Renal pelvis (tissue), 4 donors: ENCODE results near the gene MRPS9. TPM values are rescaled to one million over a fixed set of nuclear protein-coding genes. Genes with fewer than 3 reads are reported as not detected.

Source experiments
- DNase-seq: peaks from one replicate; pipeline ENCODE4 v3.0.0-alpha.2; 2013
- polyA plus RNA-seq, 3 donors: library from polyadenylated mRNA; unstranded; fragments of 120-200 nt; gene quantifications; one replicate each; pipeline ENCODE4 v1.2.1, GENCODE V29; 2013; ENCODE audit not compliant: insufficient read length in 3 of 3

Gene MRPS9
- polyA plus RNA-seq, 3 donors: 48.0 to 52.7 (median 49.9) TPM

DNA sequence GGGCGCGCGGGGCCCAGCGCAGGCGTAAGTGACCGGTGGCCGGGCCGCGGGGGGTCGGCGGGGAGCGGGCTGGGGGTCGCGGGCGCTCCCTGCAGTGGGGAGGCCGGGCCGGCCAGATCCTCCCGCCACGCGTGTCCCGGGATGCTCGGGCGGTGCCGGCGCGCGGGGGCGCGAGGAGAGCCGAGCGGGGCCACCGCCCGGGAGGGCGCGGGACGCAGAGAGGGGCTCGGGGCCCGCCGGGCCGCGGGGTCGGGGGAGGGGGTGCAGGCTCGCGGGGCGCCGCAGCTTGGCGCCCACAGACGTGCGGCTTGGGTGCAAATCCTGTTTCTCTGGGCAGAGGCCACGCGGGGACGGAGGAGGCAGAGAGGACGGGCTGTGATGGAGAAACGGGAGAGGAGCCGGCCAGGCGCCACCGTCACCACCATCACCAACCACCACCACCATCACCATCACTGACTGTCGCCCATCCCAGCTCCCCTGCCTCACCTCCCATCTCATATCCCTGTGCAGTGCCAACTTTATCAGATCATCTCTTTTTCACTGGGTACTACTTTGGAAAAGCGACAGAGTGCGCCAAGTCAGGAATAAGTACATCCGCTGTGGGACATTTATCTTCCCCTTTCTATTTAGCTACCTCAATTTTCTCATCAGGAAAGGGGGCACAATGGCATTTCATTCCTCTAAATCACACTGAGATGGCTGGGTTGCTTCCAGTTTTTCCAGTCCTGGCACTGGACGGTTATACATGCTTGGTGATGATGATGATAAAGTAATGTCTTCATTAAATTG is 106.5 kb downstream of the MRPS9 start:
- no peak for DNase-seq

DNA sequence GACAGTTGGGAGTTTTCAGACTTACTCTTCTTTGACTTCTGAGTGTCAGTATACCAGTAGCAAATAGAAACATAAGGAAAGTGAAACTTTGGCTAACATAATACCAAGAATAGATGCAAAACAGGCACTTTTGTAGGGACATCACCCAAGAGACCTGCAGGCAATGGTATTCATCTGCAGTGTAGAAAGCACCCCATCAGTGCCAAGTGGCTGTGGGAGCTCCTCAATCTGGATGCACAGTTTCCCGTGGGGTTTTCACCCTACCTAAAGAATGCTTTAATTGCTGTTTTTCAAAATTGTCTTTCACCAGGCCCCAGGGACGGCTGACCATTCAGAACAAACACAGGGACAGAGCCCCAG is 107.1 kb downstream of the MRPS9 start:
- no peak for DNase-seq

DNA sequence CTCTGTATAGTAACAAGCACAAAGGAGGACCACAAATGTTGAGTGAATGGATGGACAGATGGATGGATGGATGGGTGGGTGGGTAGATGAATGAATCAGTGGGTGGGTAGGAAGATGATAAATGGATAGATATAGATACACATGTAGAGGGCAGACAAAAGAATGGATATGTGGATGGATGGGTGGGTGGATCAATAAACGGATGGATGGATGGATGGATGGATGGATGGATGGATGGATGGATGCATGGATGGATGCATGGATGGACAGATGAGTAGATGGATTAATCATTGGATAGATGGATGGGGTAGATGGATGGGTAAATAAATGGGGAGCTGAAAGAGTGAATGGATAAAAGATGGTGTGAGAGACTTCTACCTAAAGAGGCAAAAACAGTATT is 111.4 kb downstream of the MRPS9 start:
- no peak for DNase-seq

Other genes starting within 250 kb of the MRPS9 start
- gene POU3F3, start 184.0 kb upstream of the MRPS9 start, polyA plus RNA-seq: 100 to 1,000 TPM in 1 of 3 donors, 10 to 100 TPM in 2; 88.5 to 105 (median 98.3) TPM
- gene GPR45, start 203.7 kb downstream of the MRPS9 start, polyA plus RNA-seq: under 1 TPM in 2 of 3 donors, not detected in 1; 0.09 to 0.22 TPM